Esophagus squamous epithelium (tissue), 5 donors: Measurements from ENCODE around the gene WDR1. TPM values are rescaled to one million over a fixed set of nuclear protein-coding genes. Genes with fewer than 3 reads are reported as not detected.

ENCODE experiments used
- DNase-seq: peaks from one replicate; lab custom pipeline; 2025; lab: John Stamatoyannopoulos, UW
- H3K27ac ChIP-seq, 4 donors: fragments of 200-600 bp; sonication (generic); one replicate each; pipeline ENCODE4 v1.5.1; 2016 to 2019; ENCODE audit warnings: mild to moderate bottlenecking in 1 of 4
- H3K27me3 ChIP-seq, 4 donors: fragments of 200-600 bp; sonication (generic); 1 replicate in 3 of 4; 2 replicates in 1 of 4; pipeline versions ENCODE4 v1.5.1 to v1.6.0; 2017 to 2021; ENCODE audit warnings: antibody characterized with exemption in 1 of 4
- H3K36me3 ChIP-seq, 3 donors: fragments of 200-600 bp; sonication (generic); one replicate each; pipeline ENCODE4 v1.5.1; 2016 to 2019
- H3K4me1 ChIP-seq, 3 donors: fragments of 200-600 bp; sonication (generic); one replicate each; pipeline ENCODE4 v1.5.1; 2017 to 2019
- H3K4me3 ChIP-seq, 4 donors: fragments of 200-600 bp; sonication (generic); 1 replicate in 3 of 4; 2 replicates in 1 of 4; pipeline ENCODE4 v1.5.1; 2016 to 2019; ENCODE audit warnings: mild to moderate bottlenecking in 2 of 4, moderate library complexity in 1 of 4
- H3K9me3 ChIP-seq, 3 donors: fragments of 200-600 bp; sonication (generic); one replicate each; pipeline ENCODE4 v1.5.1; 2016 to 2019
- CTCF ChIP-seq, 6 experiments: fragments of 450-650 bp in 4 of 6; fragments of 200-600 bp in 2 of 6; sonication (generic) in 2 of 6; IDR thresholded peaks; one replicate each; pipeline ENCODE4 v1.5.1; 2016 to 2019; ENCODE audit warnings: antibody characterized with exemption in 6 of 6, mild to moderate bottlenecking in 4 of 6, moderate library complexity in 4 of 6
- POLR2A ChIP-seq, 4 donors: fragments of 450-650 bp; IDR thresholded peaks; one replicate each; pipeline ENCODE4 v1.6.1; 2017; ENCODE audit warnings: antibody characterized with exemption in 4 of 4, mild to moderate bottlenecking in 4 of 4, moderate library complexity in 3 of 4
- WGBS, 2 donors: methylation state at CpG; one replicate each; pipeline ENCODE4 v1.1.5; 2018; 5-methylcytosine and 5-hydroxymethylcytosine counted together
- intact Hi-C: fragments of 100-400 bp; cut with DNase I; formaldehyde crosslinking; loops from one replicate; pipeline ENCODE4 v1.15.0; 2022
- small RNA-seq, 4 donors: library from RNA; depleted of rRNA; stranded (forward); fragments of <200 nt; gene quantifications; one replicate each; pipeline ENCODE3, GENCODE V24; 2016
- total RNA-seq, 4 donors: library from RNA; depleted of rRNA; stranded (reverse); fragments of >200 nt; gene quantifications; one replicate each; pipeline ENCODE4 v1.1.0, GENCODE V29; 2016
- donor health status: DM: yes; HTN: yes; CAD: no.

WDR1 gene
- total RNA-seq, 4 donors from 2014 or later: 131 to 203 (median 171) TPM

- H3K36me3 ChIP-seq: no peaks in the 10 kb centered on the region
- no peaks in the 10 kb centered on the region for H3K27me3 ChIP-seq
- no peak overlapping the region for H3K4me3 ChIP-seq
- peaks cover 17 to 52% (median 40%) of the 10 kb centered on the region in 3 donors for H3K4me1 ChIP-seq
- intact Hi-C loops: no loop called here
- no peak for DNase-seq
- H3K9me3 ChIP-seq: no peaks in the 10 kb centered on the region
- WGBS, 2 donors: 73 to 77% methylated on average over 2 to 3 of the region's 3 CpGs
- TF ChIP-seq CTCF (IDR thresholded peaks at IDR 0.05) (no peak), POLR2A (IDR thresholded peaks at IDR 0.05) (no peak)
- no peak overlapping the region for H3K27ac ChIP-seq
These were observed 91.3 kb downstream of the WDR1 start for GRCh38 chr4:10025230-10025806.

Small RNA genes lying within 50 kb of the gene (small RNA-seq; reads per million reads assigned to genes)
- gene AC093664.1: 0 reads per million in 4 donors
- gene MIR3138: 0 to 0.09 (median 0) reads per million in 4 donors
- gene RNA5SP155: 0 reads per million in 4 donors

Other genes with a start within 250 kb of the WDR1 start
- 10 to 100 TPM in 2 of 4 donors, 1 to 10 TPM in 2; 8.0 to 18.7 (median 11.5) TPM for gene SLC2A9, start 95.3 kb downstream of the WDR1 start, total RNA-seq